GM21723 (cell line): Measurements from ENCODE around the gene TMEM143.
"Not testable (repeated sequence)": the region's sequence is repeated elsewhere in the genome, so short reads cannot be mapped to it uniquely, and the experiment has no call there.

ENCODE experiments used
- ATAC-seq: cut with Tn5 transposase; IDR thresholded peaks from one replicate; pipeline ENCODE4 v1.9.1; 2021; ENCODE audit warnings: mild to moderate bottlenecking, moderate library complexity; ENCODE audit not compliant: unreplicated experiment

The TMEM143 gene

DNA sequence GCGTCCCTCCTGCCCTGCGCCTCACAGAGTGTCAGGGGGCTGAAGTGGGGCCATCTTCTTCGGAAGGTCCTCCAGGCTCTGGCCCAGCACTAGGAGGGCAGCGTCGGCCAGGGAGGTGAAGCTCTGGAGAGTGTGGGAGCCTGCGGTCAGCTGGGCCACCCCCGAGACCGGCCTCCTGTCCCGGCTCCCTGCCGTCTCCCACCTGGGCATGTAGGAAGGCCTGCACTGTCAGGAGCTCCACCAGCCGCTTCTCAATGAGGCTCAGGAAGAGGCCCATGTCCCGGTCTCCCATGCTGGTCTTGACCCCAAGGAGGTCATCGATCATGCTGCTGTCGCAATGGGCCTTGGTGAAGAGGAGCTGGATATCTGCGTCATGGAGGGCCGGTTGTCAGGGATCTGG, 65.8 kb downstream of the TMEM143 start:
- no peak for ATAC-seq

DNA sequence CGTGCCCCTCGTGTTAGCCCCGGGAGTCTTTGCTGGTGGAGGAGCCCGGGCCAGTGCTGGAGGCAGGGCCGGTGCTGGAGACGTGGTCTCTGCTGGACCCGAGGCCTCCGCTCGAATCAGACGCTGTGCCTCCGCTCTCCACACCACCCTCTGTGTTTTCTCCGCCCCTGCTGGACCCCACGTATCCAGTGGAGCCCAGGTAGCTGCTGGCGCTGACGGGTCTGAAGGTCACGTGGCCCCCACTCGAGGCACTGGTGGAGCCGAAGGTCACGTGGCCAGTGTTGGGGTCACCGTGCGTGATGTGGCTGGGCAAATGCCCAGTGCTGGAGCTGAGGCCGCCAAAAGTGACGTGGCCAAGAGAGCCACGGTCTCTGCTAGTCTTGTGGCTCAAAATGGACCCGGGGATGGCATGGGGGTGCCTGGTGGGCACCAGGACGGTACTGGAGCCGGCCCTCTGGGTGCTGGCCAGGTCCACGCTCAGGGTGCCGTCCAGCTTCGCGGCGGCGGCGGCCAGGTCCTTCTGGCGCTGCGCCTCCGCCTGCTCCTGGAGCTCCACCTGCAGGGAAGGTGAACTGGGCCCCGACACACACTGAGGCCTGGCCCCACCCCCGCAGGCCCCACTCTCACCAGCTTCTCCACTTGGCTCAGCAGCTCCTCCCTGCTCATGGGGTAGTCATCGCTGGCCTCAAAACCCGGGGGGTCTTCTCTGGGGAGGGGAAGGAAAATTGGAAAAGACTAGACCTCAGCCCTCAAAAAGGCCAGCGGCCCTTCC, 66.6 kb downstream of the TMEM143 start:
- ATAC-seq = no peak

DNA sequence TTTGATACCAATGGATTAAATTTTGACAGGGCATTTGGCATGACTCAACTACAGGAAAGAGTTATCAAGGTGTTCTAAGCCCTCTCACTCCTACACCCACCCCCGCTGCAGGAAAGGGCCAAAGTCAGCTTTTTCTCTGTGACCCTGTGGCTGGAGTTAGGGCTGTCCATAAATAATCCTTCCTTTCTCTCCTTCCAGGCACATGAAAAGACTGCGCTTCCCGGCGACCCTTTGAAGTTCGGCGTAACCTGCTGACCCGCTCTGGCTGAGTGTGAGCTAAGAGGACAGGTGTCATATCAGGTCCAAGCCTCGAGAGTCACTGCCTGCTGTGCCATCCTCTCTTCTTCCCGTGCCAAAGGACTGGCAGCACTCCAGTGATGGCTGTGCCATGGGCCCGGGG, 68.3 kb downstream of the TMEM143 start:
- no peak for ATAC-seq

DNA sequence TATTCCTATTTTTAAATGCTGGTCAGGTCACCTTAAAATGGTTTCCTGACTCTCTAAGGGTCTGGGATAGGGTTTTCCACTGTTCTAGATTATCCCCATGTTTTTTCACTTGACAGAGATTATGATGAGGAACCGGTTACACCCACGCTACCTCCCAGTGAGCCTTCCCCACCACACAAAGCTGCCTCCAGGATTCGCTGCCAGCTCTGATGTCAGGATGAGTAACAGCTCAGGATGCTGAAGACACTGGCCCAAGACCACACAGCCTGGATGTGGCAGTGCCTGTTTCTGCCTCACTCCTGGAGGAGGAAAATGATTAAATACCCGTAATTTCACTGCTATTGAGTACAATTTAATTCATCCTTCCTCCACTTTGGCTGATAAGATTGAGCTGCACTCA, 70.9 kb downstream of the TMEM143 start:
- no peak for ATAC-seq

DNA sequence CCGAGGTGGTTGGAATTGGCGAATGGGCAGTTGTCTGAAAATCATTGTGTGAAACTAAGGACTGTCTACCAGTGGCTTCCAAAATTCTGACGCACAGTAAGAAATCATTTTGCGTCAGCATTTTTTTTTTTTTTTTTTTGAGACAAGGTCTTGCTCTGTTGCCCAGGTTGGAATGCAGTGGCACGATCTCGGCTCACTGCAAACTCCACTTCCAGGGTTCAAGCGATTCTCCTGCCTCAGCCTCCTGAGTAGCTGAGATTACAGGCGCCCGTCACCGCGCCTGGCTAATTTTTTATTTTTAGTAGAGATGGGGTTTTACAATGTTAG, 72.3 kb downstream of the TMEM143 start:
- ATAC-seq = not testable (repeated sequence)

DNA sequence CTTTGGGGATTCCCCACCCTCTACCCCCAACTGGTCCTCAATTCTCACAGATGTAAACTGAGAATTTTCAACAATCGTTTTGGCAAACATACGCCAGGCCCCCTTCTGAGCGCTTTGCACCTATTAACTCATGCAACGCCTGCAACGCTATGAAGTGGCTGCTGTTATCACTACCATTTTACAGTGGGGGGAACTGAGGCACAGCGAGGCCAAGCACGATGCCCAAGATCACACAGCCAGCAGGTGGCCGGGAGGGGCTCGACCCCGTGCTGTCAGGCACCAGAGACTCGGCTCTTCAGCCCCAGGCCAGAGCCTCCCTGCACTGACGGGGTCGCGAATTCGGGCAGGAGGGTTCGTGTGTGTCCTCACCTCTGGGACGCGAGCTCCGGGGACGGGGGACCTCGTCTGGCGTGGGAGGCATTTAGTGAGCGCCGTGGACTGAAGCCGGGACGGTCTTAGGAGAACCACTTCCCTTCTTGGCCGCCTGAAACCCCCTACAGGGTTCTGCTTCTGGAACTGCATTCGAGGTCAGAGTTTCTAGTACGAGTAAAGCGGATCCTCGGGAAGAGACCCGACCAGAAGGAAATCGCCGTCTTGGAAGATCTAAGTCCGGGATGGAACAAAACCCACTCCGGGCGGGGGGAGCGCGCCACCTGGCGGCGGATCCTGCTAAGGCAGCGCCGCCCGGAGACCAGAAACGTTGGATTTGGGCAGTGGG, 72.8 kb downstream of the TMEM143 start:
- ATAC-seq = no peak

DNA sequence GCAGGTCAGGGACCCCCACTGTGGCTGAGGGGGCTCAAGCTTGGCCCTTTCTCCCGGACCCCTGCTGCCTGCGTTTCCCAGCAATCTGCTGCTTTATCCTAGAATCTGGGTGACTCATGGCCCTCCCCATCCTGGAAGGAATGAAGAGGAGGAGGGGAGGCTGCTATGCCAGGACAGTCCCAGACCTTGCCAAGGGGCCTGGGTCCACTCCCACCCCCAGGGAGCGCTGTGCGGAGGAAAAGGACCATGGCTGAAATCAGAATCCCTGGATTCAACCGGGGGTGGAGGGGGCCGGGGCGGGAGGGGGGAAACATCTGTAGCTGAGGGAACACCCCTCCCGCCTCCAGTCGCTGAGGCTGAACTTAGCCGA, 73.4 kb downstream of the TMEM143 start:
- no peak for ATAC-seq

DNA sequence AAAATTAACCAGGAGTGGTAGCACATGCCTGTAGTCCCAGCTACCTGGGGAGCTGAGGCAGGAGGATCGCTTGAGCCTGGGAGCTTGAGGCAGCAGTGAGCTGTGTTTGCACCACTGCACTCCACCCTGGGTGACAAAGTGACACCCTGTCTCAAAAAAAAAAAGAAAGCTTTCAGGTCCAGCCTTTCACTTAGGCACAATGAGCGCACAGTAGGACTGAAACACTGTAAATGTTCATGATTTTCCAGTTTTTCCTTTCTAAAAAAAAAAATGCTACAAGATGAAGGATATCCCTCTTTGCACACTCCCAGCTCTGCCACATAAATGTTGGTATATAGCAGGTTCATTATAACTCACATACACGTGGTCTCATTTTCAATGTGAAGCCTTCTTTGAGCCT, 76.0 kb downstream of the TMEM143 start:
- ATAC-seq = no peak

DNA sequence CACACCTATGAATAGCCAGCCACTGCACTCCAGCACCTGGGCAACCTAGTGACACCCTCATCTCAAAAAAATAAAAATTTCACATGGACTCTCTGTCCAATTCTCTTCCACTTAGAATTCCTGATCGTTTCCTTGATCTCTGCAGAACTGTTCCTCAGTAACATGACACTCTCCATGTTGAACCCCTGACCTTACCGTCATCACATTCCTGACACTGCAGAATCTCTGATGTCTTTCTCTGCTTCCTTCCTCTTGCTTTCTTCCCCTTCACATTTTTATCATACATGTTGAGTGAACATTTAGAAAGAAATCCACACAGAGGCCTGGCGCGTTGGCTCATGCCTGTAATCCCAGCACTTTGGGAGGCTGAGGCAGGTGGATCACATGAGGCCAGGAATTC, 78.8 kb downstream of the TMEM143 start:
- ATAC-seq = no peak

DNA sequence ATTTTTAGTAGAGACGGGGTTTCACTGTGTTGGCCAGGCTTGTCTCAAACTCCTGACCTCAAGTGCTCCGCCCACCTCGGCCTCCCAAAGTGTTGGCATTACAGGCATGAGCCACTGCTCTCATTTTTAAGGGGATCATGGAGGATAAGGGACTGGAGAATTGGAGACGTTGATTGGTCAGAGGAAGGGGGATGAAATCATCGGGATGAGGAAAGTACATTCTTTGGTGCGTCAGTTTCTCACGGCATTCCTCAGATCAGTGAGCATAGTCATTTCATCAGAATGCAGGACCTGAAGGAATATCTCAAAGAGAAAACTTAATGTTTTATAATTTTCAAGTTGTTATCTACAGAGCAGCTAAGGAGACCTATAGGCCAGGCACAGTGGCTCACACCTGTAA, 79.8 kb downstream of the TMEM143 start:
- ATAC-seq = no peak
